HG02571 (cell line): ENCODE results near the gene KLHL22.
A peak's percentile ranks its signal among the peaks of the same experiment; 100 is the strongest.
"Not testable (repeated sequence)": the region's sequence is repeated elsewhere in the genome, so short reads cannot be mapped to it uniquely, and the experiment has no call there.

Experiments
- ATAC-seq: cut with Tn5 transposase; IDR thresholded peaks from one replicate; pipeline ENCODE4 v1.9.1; 2021; ENCODE audit warnings: mild to moderate bottlenecking, moderate library complexity; ENCODE audit not compliant: unreplicated experiment

The KLHL22 gene

GRCh38 chr22:20494978-20495860 is at the start of gene KLHL22:
KLHL22 (minus strand) TSS chr22:20495795; CDS start chr22:20489211, 6,584 bp downstream.
- ATAC-seq: peak; percentile 13

GRCh38 chr22:20545318-20545634 is 49.7 kb upstream of the KLHL22 start:
- not testable (repeated sequence) for ATAC-seq

GRCh38 chr22:20542736-20543135 is 47.1 kb upstream of the KLHL22 start:
- no peak for ATAC-seq

GRCh38 chr22:20542055-20542454 is 46.5 kb upstream of the KLHL22 start:
- no peak for ATAC-seq

- not testable (repeated sequence) for ATAC-seq
Measured at GRCh38 chr22:20538875-20539274, 43.3 kb upstream of the KLHL22 start.

GRCh38 chr22:20537983-20538382 is 42.4 kb upstream of the KLHL22 start:
- no peak for ATAC-seq

GRCh38 chr22:20537325-20537756 is 41.7 kb upstream of the KLHL22 start:
- no peak for ATAC-seq

- ATAC-seq: no peak
Measured at GRCh38 chr22:20536590-20537324, 41.2 kb upstream of the KLHL22 start.

- ATAC-seq: no peak
Measured at GRCh38 chr22:20533879-20534265, 38.3 kb upstream of the KLHL22 start.

- no peak for ATAC-seq
Measured at GRCh38 chr22:20533095-20533878, 37.7 kb upstream of the KLHL22 start.

GRCh38 chr22:20532256-20532993 is 36.8 kb upstream of the KLHL22 start:
- no peak for ATAC-seq

- no peak for ATAC-seq
Measured at GRCh38 chr22:20531404-20532201, 36.0 kb upstream of the KLHL22 start.

- no peak for ATAC-seq
Measured at GRCh38 chr22:20531154-20531403, 35.5 kb upstream of the KLHL22 start.

GRCh38 chr22:20530368-20531153 is 35.0 kb upstream of the KLHL22 start:
- ATAC-seq: no peak

- ATAC-seq: no peak
Measured at GRCh38 chr22:20528405-20528978, 32.9 kb upstream of the KLHL22 start.

GRCh38 chr22:20526628-20527355 is 31.2 kb upstream of the KLHL22 start:
- ATAC-seq: no peak

GRCh38 chr22:20526305-20526627 is 30.7 kb upstream of the KLHL22 start:
- ATAC-seq: no peak

GRCh38 chr22:20525048-20525447 is 29.5 kb upstream of the KLHL22 start:
- ATAC-seq: no peak
